OCI-LY1 (cell line): ENCODE results near the gene CEP162.

Experiments
- EZH2 ChIP-seq: fragments of 200-600 bp; sonication (generic), shearing (Covaris generic); IDR thresholded peaks from 2 replicates; pipeline ENCODE4 v1.8.0; 2017; ENCODE audit warnings: borderline replicate concordance, mixed run types, mild to moderate bottlenecking, antibody characterized with exemption, low read length, moderate library complexity, mixed read lengths
- TF ChIP-seq, protein P1 (sequence below): fragments of 200-600 bp; sonication (generic), shearing (Covaris generic); IDR thresholded peaks from 2 replicates; pipeline ENCODE4 v1.5.1; 2017; ENCODE audit warnings: mild to moderate bottlenecking, antibody characterized with exemption, low read length, moderate library complexity, mixed read lengths

DNA sequence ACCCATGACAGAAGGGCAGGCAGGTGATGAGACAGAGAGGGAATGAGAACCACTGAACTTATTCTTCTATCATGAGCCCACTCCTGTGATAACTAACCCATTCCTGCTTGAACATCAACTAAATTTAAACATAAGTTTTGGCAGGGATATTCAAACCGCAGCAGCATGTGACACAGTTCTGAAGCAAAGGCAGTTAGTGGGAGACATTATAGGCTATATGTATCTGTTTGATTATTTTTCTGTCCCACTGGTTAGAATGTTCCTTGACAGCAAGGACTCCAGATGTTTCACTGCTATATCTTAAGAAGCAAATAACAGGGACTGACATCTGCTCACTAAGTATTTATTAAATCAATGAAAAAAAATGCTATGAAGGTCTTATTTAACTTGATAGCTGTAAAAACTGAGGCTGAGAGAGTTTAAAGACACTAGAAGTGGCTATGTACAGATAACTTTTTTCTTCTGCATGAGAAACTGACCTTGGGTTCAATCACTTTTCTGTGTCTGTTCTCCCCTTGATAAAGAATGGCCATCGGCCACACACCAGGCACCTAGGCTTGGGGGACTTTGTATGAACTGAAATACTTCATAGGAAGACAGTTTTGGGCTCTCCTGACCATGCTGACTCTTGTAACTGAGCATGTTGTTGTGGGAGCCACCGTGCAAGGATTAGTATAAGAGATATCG, 90.9 kb downstream of the CEP162 start:
- TF ChIP-seq, protein P1, sequence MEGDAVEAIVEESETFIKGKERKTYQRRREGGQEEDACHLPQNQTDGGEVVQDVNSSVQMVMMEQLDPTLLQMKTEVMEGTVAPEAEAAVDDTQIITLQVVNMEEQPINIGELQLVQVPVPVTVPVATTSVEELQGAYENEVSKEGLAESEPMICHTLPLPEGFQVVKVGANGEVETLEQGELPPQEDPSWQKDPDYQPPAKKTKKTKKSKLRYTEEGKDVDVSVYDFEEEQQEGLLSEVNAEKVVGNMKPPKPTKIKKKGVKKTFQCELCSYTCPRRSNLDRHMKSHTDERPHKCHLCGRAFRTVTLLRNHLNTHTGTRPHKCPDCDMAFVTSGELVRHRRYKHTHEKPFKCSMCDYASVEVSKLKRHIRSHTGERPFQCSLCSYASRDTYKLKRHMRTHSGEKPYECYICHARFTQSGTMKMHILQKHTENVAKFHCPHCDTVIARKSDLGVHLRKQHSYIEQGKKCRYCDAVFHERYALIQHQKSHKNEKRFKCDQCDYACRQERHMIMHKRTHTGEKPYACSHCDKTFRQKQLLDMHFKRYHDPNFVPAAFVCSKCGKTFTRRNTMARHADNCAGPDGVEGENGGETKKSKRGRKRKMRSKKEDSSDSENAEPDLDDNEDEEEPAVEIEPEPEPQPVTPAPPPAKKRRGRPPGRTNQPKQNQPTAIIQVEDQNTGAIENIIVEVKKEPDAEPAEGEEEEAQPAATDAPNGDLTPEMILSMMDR = no peak
- TF ChIP-seq EZH2 = no peak
